SU-DHL-6 (cell line): Measurements from ENCODE around the gene PTCD1.

Experiments
- H2AFZ ChIP-seq: fragments of 200-600 bp; sonication (generic); 2 replicates; pipeline ENCODE4 v1.6.1; 2014; ENCODE audit warnings: low read depth, mild to moderate bottlenecking, moderate library complexity, mixed read lengths, antibody characterized with exemption, low read length; ENCODE audit not compliant: severe bottlenecking
- H3F3A ChIP-seq: fragments of 200-600 bp; shearing (Covaris generic); 2 replicates; pipeline ENCODE4 v1.6.0; 2016; ENCODE audit warnings: antibody characterized with exemption, mild to moderate bottlenecking; ENCODE audit not compliant: insufficient read depth
- H3K27ac ChIP-seq: fragments of 200-600 bp; sonication (generic); 2 replicates; pipeline ENCODE4 v1.5.1; 2016; ENCODE audit warnings: low read depth, mild to moderate bottlenecking, low read length, moderate library complexity, mixed read lengths
- H3K27me3 ChIP-seq: fragments of 200-600 bp; sonication (generic), shearing (Covaris generic); 2 replicates; pipeline ENCODE4 v1.6.0; 2014; ENCODE audit warnings: mild to moderate bottlenecking, low read length
- H3K36me3 ChIP-seq: fragments of 200-600 bp; sonication (generic); 2 replicates; pipeline ENCODE4 v1.6.1; 2014; ENCODE audit warnings: mild to moderate bottlenecking, low read length, mixed read lengths
- H3K4me2 ChIP-seq: fragments of 300-600, 200-600 bp; shearing (Covaris generic), sonication (generic); 2 replicates; pipeline ENCODE4 v1.6.0; 2014; ENCODE audit warnings: low read length, low read depth, mild to moderate bottlenecking; ENCODE audit not compliant: poor library complexity, severe bottlenecking
- H3K4me3 ChIP-seq: fragments of 200-600 bp; sonication (generic); 2 replicates; pipeline ENCODE4 v1.5.1; 2014; ENCODE audit warnings: antibody characterized with exemption, low read length, mild to moderate bottlenecking, mixed read lengths; ENCODE audit not compliant: insufficient read depth, poor library complexity, severe bottlenecking
- H3K79me2 ChIP-seq: fragments of 200-600 bp; sonication (generic); 2 replicates; pipeline ENCODE4 v1.6.1; 2014; ENCODE audit warnings: mild to moderate bottlenecking, low read length, moderate library complexity; ENCODE audit not compliant: insufficient read depth
- H3K9ac ChIP-seq: fragments of 200-600 bp; sonication (generic); 2 replicates; pipeline ENCODE4 v1.7.0; 2014; ENCODE audit warnings: mild to moderate bottlenecking, low read length
- H3K9me2 ChIP-seq: fragments of 200-600 bp; sonication (generic); replicated peaks from 2 replicates; pipeline ENCODE4 v1.6.1; 2014; ENCODE audit warnings: low read length; ENCODE audit not compliant: insufficient read depth
- H3K9me3 ChIP-seq: fragments of 200-600 bp; sonication (generic); 2 replicates; pipeline ENCODE4 v1.6.1; 2014; ENCODE audit warnings: low read length, mixed read lengths; ENCODE audit not compliant: insufficient read depth
- H4K20me1 ChIP-seq: fragments of 200-600 bp; sonication (generic); 2 replicates; pipeline ENCODE4 v1.6.1; 2014; ENCODE audit warnings: low read depth, mild to moderate bottlenecking, antibody characterized with exemption, low read length, moderate library complexity, mixed read lengths
- EZH2phosphoT487 ChIP-seq: fragments of 200-600 bp; sonication (generic), shearing (Covaris generic); conservative IDR thresholded peaks from 2 replicates; pipeline ENCODE4 v1.6.1; 2018; ENCODE audit warnings: mild to moderate bottlenecking, antibody characterized with exemption, low read length, moderate library complexity, mixed read lengths
- TF ChIP-seq, protein P1 (sequence below): fragments of 200-600 bp; sonication (generic); IDR thresholded peaks from one replicate; pipeline ENCODE4 v1.5.1; 2017; ENCODE audit warnings: antibody characterized with exemption, mild to moderate bottlenecking, low read length, moderate library complexity; ENCODE audit not compliant: insufficient read depth, poor library complexity, severe bottlenecking

The PTCD1 gene

GRCh38 chr7:99404235-99404976, 34.2 kb downstream of the PTCD1 start:
- Histone ChIP-seq H3K4me2 (no peak overlapping the region), H3K79me2 (peaks cover 54% of the 10 kb centered on the region), H3K36me3 (peaks cover 3% of the 10 kb centered on the region; the same call in 1 of the 2 replicates), H3K9me3 (no peaks in the 10 kb centered on the region), H2AFZ (no peak overlapping the region), H3K27me3 (no peaks in the 10 kb centered on the region), H3K9me2 (no peaks in the 10 kb centered on the region), H3K9ac (no peak overlapping the region), H3K4me3 (no peak overlapping the region), H3F3A (peaks cover 6% of the 10 kb centered on the region), H4K20me1 (no peaks in the 10 kb centered on the region; the same call in 1 of the 2 replicates), H3K27ac (no peak overlapping the region)
- TF ChIP-seq, protein P1, sequence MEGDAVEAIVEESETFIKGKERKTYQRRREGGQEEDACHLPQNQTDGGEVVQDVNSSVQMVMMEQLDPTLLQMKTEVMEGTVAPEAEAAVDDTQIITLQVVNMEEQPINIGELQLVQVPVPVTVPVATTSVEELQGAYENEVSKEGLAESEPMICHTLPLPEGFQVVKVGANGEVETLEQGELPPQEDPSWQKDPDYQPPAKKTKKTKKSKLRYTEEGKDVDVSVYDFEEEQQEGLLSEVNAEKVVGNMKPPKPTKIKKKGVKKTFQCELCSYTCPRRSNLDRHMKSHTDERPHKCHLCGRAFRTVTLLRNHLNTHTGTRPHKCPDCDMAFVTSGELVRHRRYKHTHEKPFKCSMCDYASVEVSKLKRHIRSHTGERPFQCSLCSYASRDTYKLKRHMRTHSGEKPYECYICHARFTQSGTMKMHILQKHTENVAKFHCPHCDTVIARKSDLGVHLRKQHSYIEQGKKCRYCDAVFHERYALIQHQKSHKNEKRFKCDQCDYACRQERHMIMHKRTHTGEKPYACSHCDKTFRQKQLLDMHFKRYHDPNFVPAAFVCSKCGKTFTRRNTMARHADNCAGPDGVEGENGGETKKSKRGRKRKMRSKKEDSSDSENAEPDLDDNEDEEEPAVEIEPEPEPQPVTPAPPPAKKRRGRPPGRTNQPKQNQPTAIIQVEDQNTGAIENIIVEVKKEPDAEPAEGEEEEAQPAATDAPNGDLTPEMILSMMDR, result no peak
- TF ChIP-seq EZH2phosphoT487, result no peak

- no peak overlapping the region for H3K4me2 ChIP-seq
These were observed 34.8 kb downstream of the PTCD1 start for GRCh38 chr7:99403764-99404163.

GRCh38 chr7:99402854-99403253, 35.7 kb downstream of the PTCD1 start:
- peaks cover 39% of the 10 kb centered on the region for H3K79me2 ChIP-seq
- H3K36me3 ChIP-seq, result peaks cover 3% of the 10 kb centered on the region; the same call in 1 of the 2 replicates

More at GRCh38 chr7:99403764-99404163, 34.8 kb downstream of the PTCD1 start:
- Histone ChIP-seq H3K27ac (no peak overlapping the region), H3K36me3 (peaks cover 3% of the 10 kb centered on the region; the same call in 1 of the 2 replicates), H4K20me1 (no peaks in the 10 kb centered on the region; the same call in 1 of the 2 replicates), H3K27me3 (no peaks in the 10 kb centered on the region), H3K9me2 (no peaks in the 10 kb centered on the region), H3K9me3 (no peaks in the 10 kb centered on the region), H2AFZ (no peak overlapping the region), H3K79me2 (peaks cover 47% of the 10 kb centered on the region), H3F3A (peaks cover 9% of the 10 kb centered on the region), H3K9ac (no peak overlapping the region), H3K4me3 (no peak overlapping the region)
- TF ChIP-seq, protein P1, result no peak
- no peak for TF ChIP-seq EZH2phosphoT487

More at GRCh38 chr7:99402854-99403253, 35.7 kb downstream of the PTCD1 start:
- Histone ChIP-seq H3K4me2 (no peak overlapping the region), H3K27ac (no peak overlapping the region), H3K9me3 (no peaks in the 10 kb centered on the region), H3K27me3 (no peaks in the 10 kb centered on the region), H3K9me2 (no peaks in the 10 kb centered on the region), H3K9ac (no peak overlapping the region), H3F3A (peaks cover 15% of the 10 kb centered on the region), H4K20me1 (no peaks in the 10 kb centered on the region; the same call in 1 of the 2 replicates), H3K4me3 (no peak overlapping the region), H2AFZ (no peak overlapping the region)
- no peak for TF ChIP-seq EZH2phosphoT487
- TF ChIP-seq, protein P1, result no peak
